K562 (cell line): Measurements from ENCODE around the gene ISG20L2. TPM values are rescaled to one million over a fixed set of nuclear protein-coding genes. Genes with fewer than 3 reads are reported as not detected.

Experiments used
- EGR1 ChIP-seq: fragments of 450-650 bp; conservative IDR thresholded peaks from 2 replicates; pipeline ENCODE4 v1.6.1; 2017; ENCODE audit warnings: mild to moderate bottlenecking
- IRF2 ChIP-seq: sonication (generic); formaldehyde crosslinking; IDR thresholded peaks from 2 replicates; pipeline ENCODE4 v1.8.1; 2022; ENCODE audit warnings: mild to moderate bottlenecking, missing genetic modification reagents
- NFE2 ChIP-seq: IDR thresholded peaks from 2 replicates; pipeline ENCODE4 v1.6.1; 2014; ENCODE audit warnings: antibody characterized with exemption, low read depth
- NRF1 ChIP-seq, 2 experiments: fragments of 450-650 bp; IDR thresholded peaks in 1 of 2; conservative IDR thresholded peaks in 1 of 2; 2 replicates each; pipeline ENCODE4 v1.6.1; 2014; ENCODE audit warnings: mild to moderate bottlenecking in 2 of 2
- PHB2 ChIP-seq: fragments of 450-650 bp; IDR thresholded peaks from 2 replicates; pipeline ENCODE4 v1.6.1; 2017; ENCODE audit warnings: low read depth
- POLR2AphosphoS2 ChIP-seq: IDR thresholded peaks from 2 replicates; pipeline ENCODE4 v1.6.1; 2012; ENCODE audit warnings: low read length, improper control_type of control experiment
- POLR2AphosphoS5 ChIP-seq: IDR thresholded peaks from 2 replicates; pipeline ENCODE4 v1.6.1; 2011; ENCODE audit warnings: mild to moderate bottlenecking, low read depth, low read length, moderate library complexity; ENCODE audit not compliant: control insufficient read depth, insufficient read depth
- POLR2G ChIP-seq: fragments of 200-400 bp; formaldehyde crosslinking; IDR thresholded peaks from 2 replicates; pipeline ENCODE4 v1.6.1; 2017; ENCODE audit warnings: low read depth, mild to moderate bottlenecking, antibody characterized with exemption, low read length, moderate library complexity
- SRF ChIP-seq, 2 experiments: fragments of 250-450, 450-650 bp in 1 of 2; sonication (Bioruptor Pico) in 1 of 2; sonication (generic) in 1 of 2; formaldehyde crosslinking; IDR thresholded peaks; 2 replicates each; pipeline versions ENCODE4 v1.5.0 to v1.5.1; 2020 to 2022; ENCODE audit warnings: mild to moderate bottlenecking in 1 of 2, missing genetic modification reagents in 1 of 2
- TAF7 ChIP-seq: fragments of 450-650 bp; IDR thresholded peaks from 2 replicates; pipeline ENCODE4 v1.6.1; 2016; ENCODE audit warnings: missing genetic modification characterization, missing compliant biosample characterization
- TGIF2 ChIP-seq: sonication (generic); formaldehyde crosslinking; IDR thresholded peaks from 2 replicates; pipeline ENCODE4 v1.8.1; 2022; ENCODE audit warnings: mild to moderate bottlenecking, missing genetic modification reagents, moderate library complexity
- ZKSCAN1 ChIP-seq: fragments of 150-350 bp; IDR thresholded peaks from 2 replicates; pipeline ENCODE4 v1.6.1; 2016; ENCODE audit warnings: low read depth, low read length
- ZNF175 ChIP-seq: fragments of 200-800 bp; sonication (Bioruptor generic); IDR thresholded peaks from 2 replicates; pipeline ENCODE4 v1.6.1; 2016; ENCODE audit warnings: low read depth, mild to moderate bottlenecking, missing genetic modification characterization, missing compliant biosample characterization
- polyA plus RNA-seq, 8 experiments: library from polyadenylated mRNA; depleted of rRNA in 4 of 8; stranded (reverse) in 5 of 8; unstranded in 3 of 8; fragments of >200 nt; fragmentation: Nextera tagmentation in 2 of 8; fragmentation: Illumina TruSeq in 1 of 8; extraction: Ambion mirVana in 2 of 8; extraction: Trizol in 1 of 8; gene quantifications; 2 replicates each; pipeline versions ENCODE4 v1.2.1 to v1.2.3, GENCODE V29; 2011 to 2014; ENCODE audit warnings: inconsistent platforms in 1 of 8, missing spikeins in 1 of 8
- total RNA-seq, 7 experiments: library from RNA; depleted of rRNA in 6 of 7; stranded (reverse); fragments of >200 nt in 6 of 7; fragmentation: Illumina TruSeq in 2 of 7; extraction: Trizol in 2 of 7; gene quantifications; 2 replicates each; pipeline versions ENCODE4 v1.2.1 to v1.2.3, GENCODE V29; 2011 to 2021; ENCODE audit warnings: low replicate concordance in 1 of 7
- TF ChIP-seq, protein P1 (sequence below): fragments of 450-650 bp; IDR thresholded peaks from 2 replicates; pipeline ENCODE4 v1.6.1; 2016; ENCODE audit warnings: mild to moderate bottlenecking, moderate library complexity
- TF ChIP-seq, protein P2 (sequence below): fragments of 250-450 bp; sonication (Bioruptor Pico); IDR thresholded peaks from 2 replicates; pipeline ENCODE4 v1.8.0; 2022; ENCODE audit warnings: moderate library complexity, mild to moderate bottlenecking, inconsistent platforms

The ISG20L2 gene
- total and polyA plus RNA-seq, 9 of the 15 experiments (the other 6 are each of a cell fraction or from before 2014, with no cell fraction given): 21.3 to 130 (median 50.3) TPM

DNA sequence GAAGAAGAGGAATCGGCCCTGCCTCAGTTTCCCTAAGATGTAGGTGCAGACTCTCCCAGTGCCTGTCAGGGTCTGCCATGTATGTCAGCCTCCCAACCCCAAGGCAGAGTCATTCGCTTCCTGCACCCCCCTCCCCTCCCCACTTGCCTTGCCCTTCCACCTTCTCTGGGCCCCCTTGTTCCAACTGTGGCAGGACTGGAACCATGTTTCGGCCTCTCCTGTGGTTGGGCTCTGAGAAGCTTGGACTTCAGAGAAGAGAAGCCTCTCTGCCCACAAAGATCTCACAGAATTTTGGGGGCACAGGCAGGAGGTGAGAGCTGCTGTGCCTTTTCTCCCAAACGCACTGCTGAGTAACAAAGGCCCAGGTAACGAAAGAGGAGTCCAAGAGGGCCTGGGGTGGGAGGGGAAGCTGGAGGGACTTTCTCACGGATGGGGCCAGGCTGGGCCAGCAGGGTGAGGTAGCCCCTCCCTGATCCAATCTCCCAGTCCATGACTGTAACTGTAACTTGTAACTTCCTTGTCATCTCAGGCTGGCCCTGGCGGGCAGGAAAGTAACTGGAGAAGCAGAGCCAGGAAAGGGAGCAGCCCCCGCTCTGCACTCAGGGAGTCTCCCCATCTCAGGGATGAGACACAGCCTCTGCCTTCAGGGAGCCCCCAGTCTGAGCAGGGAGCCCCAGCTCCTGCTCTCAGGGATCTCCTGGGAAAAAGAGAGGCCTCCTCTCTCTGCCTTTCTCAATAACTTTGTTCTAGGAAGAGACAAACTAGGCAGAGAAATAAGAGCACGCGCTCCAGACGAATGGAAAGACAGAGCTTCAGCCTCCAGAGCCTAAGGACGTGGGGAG, 34.5 kb downstream of the ISG20L2 start (continued):
- TF ChIP-seq, protein P1, sequence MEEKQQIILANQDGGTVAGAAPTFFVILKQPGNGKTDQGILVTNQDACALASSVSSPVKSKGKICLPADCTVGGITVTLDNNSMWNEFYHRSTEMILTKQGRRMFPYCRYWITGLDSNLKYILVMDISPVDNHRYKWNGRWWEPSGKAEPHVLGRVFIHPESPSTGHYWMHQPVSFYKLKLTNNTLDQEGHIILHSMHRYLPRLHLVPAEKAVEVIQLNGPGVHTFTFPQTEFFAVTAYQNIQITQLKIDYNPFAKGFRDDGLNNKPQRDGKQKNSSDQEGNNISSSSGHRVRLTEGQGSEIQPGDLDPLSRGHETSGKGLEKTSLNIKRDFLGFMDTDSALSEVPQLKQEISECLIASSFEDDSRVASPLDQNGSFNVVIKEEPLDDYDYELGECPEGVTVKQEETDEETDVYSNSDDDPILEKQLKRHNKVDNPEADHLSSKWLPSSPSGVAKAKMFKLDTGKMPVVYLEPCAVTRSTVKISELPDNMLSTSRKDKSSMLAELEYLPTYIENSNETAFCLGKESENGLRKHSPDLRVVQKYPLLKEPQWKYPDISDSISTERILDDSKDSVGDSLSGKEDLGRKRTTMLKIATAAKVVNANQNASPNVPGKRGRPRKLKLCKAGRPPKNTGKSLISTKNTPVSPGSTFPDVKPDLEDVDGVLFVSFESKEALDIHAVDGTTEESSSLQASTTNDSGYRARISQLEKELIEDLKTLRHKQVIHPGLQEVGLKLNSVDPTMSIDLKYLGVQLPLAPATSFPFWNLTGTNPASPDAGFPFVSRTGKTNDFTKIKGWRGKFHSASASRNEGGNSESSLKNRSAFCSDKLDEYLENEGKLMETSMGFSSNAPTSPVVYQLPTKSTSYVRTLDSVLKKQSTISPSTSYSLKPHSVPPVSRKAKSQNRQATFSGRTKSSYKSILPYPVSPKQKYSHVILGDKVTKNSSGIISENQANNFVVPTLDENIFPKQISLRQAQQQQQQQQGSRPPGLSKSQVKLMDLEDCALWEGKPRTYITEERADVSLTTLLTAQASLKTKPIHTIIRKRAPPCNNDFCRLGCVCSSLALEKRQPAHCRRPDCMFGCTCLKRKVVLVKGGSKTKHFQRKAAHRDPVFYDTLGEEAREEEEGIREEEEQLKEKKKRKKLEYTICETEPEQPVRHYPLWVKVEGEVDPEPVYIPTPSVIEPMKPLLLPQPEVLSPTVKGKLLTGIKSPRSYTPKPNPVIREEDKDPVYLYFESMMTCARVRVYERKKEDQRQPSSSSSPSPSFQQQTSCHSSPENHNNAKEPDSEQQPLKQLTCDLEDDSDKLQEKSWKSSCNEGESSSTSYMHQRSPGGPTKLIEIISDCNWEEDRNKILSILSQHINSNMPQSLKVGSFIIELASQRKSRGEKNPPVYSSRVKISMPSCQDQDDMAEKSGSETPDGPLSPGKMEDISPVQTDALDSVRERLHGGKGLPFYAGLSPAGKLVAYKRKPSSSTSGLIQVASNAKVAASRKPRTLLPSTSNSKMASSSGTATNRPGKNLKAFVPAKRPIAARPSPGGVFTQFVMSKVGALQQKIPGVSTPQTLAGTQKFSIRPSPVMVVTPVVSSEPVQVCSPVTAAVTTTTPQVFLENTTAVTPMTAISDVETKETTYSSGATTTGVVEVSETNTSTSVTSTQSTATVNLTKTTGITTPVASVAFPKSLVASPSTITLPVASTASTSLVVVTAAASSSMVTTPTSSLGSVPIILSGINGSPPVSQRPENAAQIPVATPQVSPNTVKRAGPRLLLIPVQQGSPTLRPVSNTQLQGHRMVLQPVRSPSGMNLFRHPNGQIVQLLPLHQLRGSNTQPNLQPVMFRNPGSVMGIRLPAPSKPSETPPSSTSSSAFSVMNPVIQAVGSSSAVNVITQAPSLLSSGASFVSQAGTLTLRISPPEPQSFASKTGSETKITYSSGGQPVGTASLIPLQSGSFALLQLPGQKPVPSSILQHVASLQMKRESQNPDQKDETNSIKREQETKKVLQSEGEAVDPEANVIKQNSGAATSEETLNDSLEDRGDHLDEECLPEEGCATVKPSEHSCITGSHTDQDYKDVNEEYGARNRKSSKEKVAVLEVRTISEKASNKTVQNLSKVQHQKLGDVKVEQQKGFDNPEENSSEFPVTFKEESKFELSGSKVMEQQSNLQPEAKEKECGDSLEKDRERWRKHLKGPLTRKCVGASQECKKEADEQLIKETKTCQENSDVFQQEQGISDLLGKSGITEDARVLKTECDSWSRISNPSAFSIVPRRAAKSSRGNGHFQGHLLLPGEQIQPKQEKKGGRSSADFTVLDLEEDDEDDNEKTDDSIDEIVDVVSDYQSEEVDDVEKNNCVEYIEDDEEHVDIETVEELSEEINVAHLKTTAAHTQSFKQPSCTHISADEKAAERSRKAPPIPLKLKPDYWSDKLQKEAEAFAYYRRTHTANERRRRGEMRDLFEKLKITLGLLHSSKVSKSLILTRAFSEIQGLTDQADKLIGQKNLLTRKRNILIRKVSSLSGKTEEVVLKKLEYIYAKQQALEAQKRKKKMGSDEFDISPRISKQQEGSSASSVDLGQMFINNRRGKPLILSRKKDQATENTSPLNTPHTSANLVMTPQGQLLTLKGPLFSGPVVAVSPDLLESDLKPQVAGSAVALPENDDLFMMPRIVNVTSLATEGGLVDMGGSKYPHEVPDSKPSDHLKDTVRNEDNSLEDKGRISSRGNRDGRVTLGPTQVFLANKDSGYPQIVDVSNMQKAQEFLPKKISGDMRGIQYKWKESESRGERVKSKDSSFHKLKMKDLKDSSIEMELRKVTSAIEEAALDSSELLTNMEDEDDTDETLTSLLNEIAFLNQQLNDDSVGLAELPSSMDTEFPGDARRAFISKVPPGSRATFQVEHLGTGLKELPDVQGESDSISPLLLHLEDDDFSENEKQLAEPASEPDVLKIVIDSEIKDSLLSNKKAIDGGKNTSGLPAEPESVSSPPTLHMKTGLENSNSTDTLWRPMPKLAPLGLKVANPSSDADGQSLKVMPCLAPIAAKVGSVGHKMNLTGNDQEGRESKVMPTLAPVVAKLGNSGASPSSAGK: no peak
- TF ChIP-seq POLR2G: peak; percentile 48; the same call in 1 of the 2 replicates
- peak; percentile 65 for TF ChIP-seq ZNF175 (CRISPR knock-in tag)
- TF ChIP-seq TGIF2 (CRISPR knock-in tag): no peak
- TF ChIP-seq, protein P2, sequence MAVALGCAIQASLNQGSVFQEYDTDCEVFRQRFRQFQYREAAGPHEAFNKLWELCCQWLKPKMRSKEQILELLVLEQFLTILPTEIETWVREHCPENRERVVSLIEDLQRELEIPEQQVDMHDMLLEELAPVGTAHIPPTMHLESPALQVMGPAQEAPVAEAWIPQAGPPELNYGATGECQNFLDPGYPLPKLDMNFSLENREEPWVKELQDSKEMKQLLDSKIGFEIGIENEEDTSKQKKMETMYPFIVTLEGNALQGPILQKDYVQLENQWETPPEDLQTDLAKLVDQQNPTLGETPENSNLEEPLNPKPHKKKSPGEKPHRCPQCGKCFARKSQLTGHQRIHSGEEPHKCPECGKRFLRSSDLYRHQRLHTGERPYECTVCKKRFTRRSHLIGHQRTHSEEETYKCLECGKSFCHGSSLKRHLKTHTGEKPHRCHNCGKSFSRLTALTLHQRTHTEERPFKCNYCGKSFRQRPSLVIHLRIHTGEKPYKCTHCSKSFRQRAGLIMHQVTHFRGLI: no peak; the same call in 1 of the 2 replicates
- TF ChIP-seq POLR2AphosphoS5: no peak; the same call in 1 of the 2 replicates
- no peak for TF ChIP-seq POLR2AphosphoS2
- TF ChIP-seq EGR1: no peak
- peak in 1 of 2 experiments; percentile 71; a peak in 1 of 4 replicates for TF ChIP-seq SRF (CRISPR knock-in tag; IDR thresholded peaks at IDR 0.05)
- no peak for TF ChIP-seq TAF7 (tag)
- 0 out of 2 replicates have a peak, but pooled peaks have one; percentile 24 for TF ChIP-seq NFE2
- TF ChIP-seq ZKSCAN1: no peak
- peak; percentile 42 to 49; a peak in 3 of 4 replicates for TF ChIP-seq NRF1 (conservative IDR thresholded peaks at IDR 0.05 in 1 of 2, IDR thresholded peaks at IDR 0.05 in 1 of 2)
- TF ChIP-seq IRF2 (CRISPR knock-in tag): no peak
- no peak for TF ChIP-seq PHB2
